Measurements from ENCODE around the gene BAZ2A.
"Not testable (repeated sequence)": the region's sequence is repeated elsewhere in the genome, so short reads cannot be mapped to it uniquely, and the experiment has no call there.

Gene BAZ2A

GRCh38 chr12:56581418-56582145 lies 48.5 kb downstream of the BAZ2A start:
- TF ChIP-seq CTCF (IDR thresholded peaks at IDR 0.05; ENCODE audit: insufficient read depth, missing control alignments) = no peak
- DNase-seq (ENCODE audit: insufficient read length, low spot score) = no peak
- no peak for FAIRE-seq

GRCh38 chr12:56578983-56579546 lies 51.1 kb downstream of the BAZ2A start:
- TF ChIP-seq CTCF (IDR thresholded peaks at IDR 0.05; ENCODE audit: insufficient read depth, missing control alignments) = no peak
- DNase-seq (ENCODE audit: insufficient read length, low spot score) (no peak), FAIRE-seq (no peak)

- not testable (repeated sequence) for FAIRE-seq; DNase-seq (ENCODE audit: insufficient read length, low spot score)
Observed at GRCh38 chr12:56577248-56577647, 52.9 kb downstream of the BAZ2A start.

GRCh38 chr12:56574210-56574609 lies 55.9 kb downstream of the BAZ2A start:
- no peak for TF ChIP-seq CTCF (IDR thresholded peaks at IDR 0.05; ENCODE audit: insufficient read depth, missing control alignments)
- FAIRE-seq (no peak), DNase-seq (ENCODE audit: insufficient read length, low spot score) (no peak)

- DNase-seq (ENCODE audit: insufficient read length, low spot score) (no peak), FAIRE-seq (no peak)
- TF ChIP-seq CTCF (IDR thresholded peaks at IDR 0.05; ENCODE audit: insufficient read depth, missing control alignments) = no peak
Observed at GRCh38 chr12:56572288-56572687, 57.8 kb downstream of the BAZ2A start.

GRCh38 chr12:56571121-56571520 lies 59.0 kb downstream of the BAZ2A start:
- FAIRE-seq (no peak), DNase-seq (ENCODE audit: insufficient read length, low spot score) (no peak)
- TF ChIP-seq CTCF (IDR thresholded peaks at IDR 0.05; ENCODE audit: insufficient read depth, missing control alignments) = no peak

GRCh38 chr12:56568146-56568545 lies 62.0 kb downstream of the BAZ2A start:
- FAIRE-seq (no peak), DNase-seq (ENCODE audit: insufficient read length, low spot score) (no peak)
- TF ChIP-seq CTCF (IDR thresholded peaks at IDR 0.05; ENCODE audit: insufficient read depth, missing control alignments) = no peak
